Retinal pigment epithelial cell (primary cell): Measurements from ENCODE around the gene RYR2.

Experiments used
- DNase-seq: peaks from one replicate; pipeline ENCODE4 v3.0.0-alpha.2; 2010; ENCODE audit warnings: low read depth
- H3K4me3 ChIP-seq: 2 replicates; pipeline ENCODE4 v1.5.1; 2011; ENCODE audit warnings: mild to moderate bottlenecking, low read length, control low read depth, moderate library complexity
- CTCF ChIP-seq: conservative IDR thresholded peaks from 2 replicates; pipeline ENCODE4 v1.5.1; 2011; ENCODE audit warnings: low read depth, low read length, control low read depth, inconsistent platforms

The RYR2 gene

GRCh38 chr1:237786066-237786719 lies 744.2 kb downstream of the RYR2 start:
- DNase-seq = no peak
- no peak for TF ChIP-seq CTCF
- no peak overlapping the region for H3K4me3 ChIP-seq

- no peak overlapping the region for H3K4me3 ChIP-seq
- DNase-seq = no peak
- TF ChIP-seq CTCF = no peak
Observed at GRCh38 chr1:237788069-237788468, 746.1 kb downstream of the RYR2 start.

GRCh38 chr1:237789619-237790018 lies 747.6 kb downstream of the RYR2 start:
- no peak for TF ChIP-seq CTCF
- H3K4me3 ChIP-seq = no peak overlapping the region
- no peak for DNase-seq

- no peak for DNase-seq
- no peak overlapping the region for H3K4me3 ChIP-seq
- TF ChIP-seq CTCF = no peak
Observed at GRCh38 chr1:237791592-237791991, 749.6 kb downstream of the RYR2 start.

GRCh38 chr1:237792149-237792548 lies 750.2 kb downstream of the RYR2 start:
- TF ChIP-seq CTCF = no peak
- DNase-seq = no peak
- no peak overlapping the region for H3K4me3 ChIP-seq

GRCh38 chr1:237792726-237793125 lies 750.7 kb downstream of the RYR2 start:
- no peak for DNase-seq
- no peak for TF ChIP-seq CTCF
- H3K4me3 ChIP-seq = no peak overlapping the region

GRCh38 chr1:237794071-237794470 lies 752.1 kb downstream of the RYR2 start:
- no peak overlapping the region for H3K4me3 ChIP-seq
- TF ChIP-seq CTCF = no peak
- no peak for DNase-seq
